Activated CD8-positive, alpha-beta T cell treated with anti-CD3 and anti-CD28 coated beads, Interleukin-2, amount 10 ng/mL, durations not matched to agents 7 days and 5 days (primary cell): ENCODE measurements around the gene SPATA13. TPM values are rescaled to one million over a fixed set of nuclear protein-coding genes. Genes with fewer than 3 reads are reported as not detected.

Experiments
- ATAC-seq: fragments of 150-1000 bp; cut with Tn5 transposase; one replicate; pipeline ENCODE4 v1.10.0; 2021; ENCODE audit warnings: moderate library complexity
- CTCF ChIA-PET: fragments of 350-600 bp; sonication (Branson Sonifier 250); formaldehyde crosslinking; loops from one replicate; lab custom pipeline; 2021; ENCODE audit warnings: antibody characterized with exemption; lab: Charles Lee
- POLR2A ChIA-PET: fragments of 350-600 bp; sonication (Branson Sonifier 250); formaldehyde crosslinking; loops from one replicate; lab custom pipeline; 2021; ENCODE audit warnings: antibody characterized with exemption; lab: Charles Lee
- DNase-seq: peaks from one replicate; pipeline ENCODE4 v3.0.0-alpha.2; 2020
- H3K27ac Mint-ChIP-seq: one replicate; pipeline ENCODE4 v1.8.0; 2021; ENCODE audit warnings: mild to moderate bottlenecking, mixed read lengths
- H3K27me3 Mint-ChIP-seq: one replicate; pipeline ENCODE4 v1.8.0; 2021; ENCODE audit warnings: low read depth, mixed read lengths
- H3K36me3 Mint-ChIP-seq: one replicate; pipeline ENCODE4 v1.8.0; 2021; ENCODE audit warnings: low read depth, mixed read lengths
- H3K4me1 Mint-ChIP-seq: one replicate; pipeline ENCODE4 v1.8.0; 2021; ENCODE audit warnings: low read depth, mixed read lengths
- H3K4me3 Mint-ChIP-seq: one replicate; pipeline ENCODE4 v1.8.0; 2021; ENCODE audit warnings: mild to moderate bottlenecking, mixed read lengths
- H3K9me3 Mint-ChIP-seq: one replicate; pipeline ENCODE4 v1.8.0; 2022; ENCODE audit warnings: mixed read lengths; ENCODE audit not compliant: insufficient read depth
- total RNA-seq, 2 experiments: library from RNA; stranded (reverse); gene quantifications; one replicate each; pipeline ENCODE4 v1.2.3, GENCODE V29; 2021

Gene SPATA13
- total RNA-seq, 2 experiments from 2014 or later, result 57.4 to 63.2 TPM

DNA sequence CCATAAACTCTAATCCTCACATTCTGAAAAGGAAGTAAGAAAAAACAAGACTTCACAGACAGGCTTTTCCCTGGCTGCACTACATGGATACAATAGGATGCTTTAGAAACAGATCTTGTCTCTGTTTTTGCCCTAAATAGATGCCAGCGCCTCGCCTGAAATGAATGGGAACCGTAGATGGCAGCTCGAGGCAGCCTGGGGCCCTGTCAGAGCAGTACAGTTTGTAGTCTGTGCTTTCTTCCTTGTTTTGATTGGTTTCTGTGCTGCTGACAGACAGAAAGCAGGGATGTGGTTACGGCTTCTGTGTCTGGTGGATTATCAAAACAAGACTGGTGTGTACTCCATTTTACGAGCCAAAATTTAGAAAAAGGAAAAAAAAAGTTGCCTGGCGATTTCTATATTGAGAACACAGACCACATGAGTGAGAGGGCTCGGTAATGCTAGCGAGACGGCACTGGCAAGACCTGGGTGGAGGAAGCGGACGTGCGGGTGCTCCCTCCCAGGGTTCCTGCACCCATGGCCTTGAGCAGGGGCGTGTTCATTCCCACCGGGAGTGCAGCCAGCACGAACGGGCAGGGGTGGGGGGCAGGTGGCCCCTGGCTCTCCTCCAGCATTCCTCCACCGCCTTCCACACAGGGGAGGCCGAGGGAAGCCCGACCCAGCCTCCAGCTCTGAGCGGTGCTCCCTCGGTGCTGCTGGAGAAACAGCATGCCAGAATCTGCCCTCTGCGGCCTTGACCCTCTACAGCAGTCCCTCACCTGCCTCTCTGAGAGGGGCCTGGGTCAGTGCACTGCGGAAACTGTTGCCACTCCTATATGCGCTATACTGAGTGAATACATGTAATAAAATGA, 111.3 kb downstream of the SPATA13 start:
- Mint-ChIP-seq H3K27me3 (no peaks in the 10 kb centered on the region), H3K4me1 (peaks cover 90% of the 10 kb centered on the region), H3K27ac (peak overlapping the region; percentile 96), H3K36me3 (peaks cover 50% of the 10 kb centered on the region), H3K4me3 (peak overlapping the region; percentile 84), H3K9me3 (no peaks in the 10 kb centered on the region)
- ATAC-seq (peak; percentile 74), DNase-seq (peak; percentile 84)
- CTCF ChIA-PET, result interaction anchor here (1.2 to 8.2 kb wide), 7 partner anchors 11 to 219 kb away, joined by 4 to 81 read pairs (median 7); no protein-coding TSS in a partner anchor
- POLR2A ChIA-PET, result interaction anchor here (1.0 to 12.1 kb wide), 7 partner anchors 11 to 312 kb away, joined by 3 to 312 read pairs (median 7); no protein-coding TSS in a partner anchor

DNA sequence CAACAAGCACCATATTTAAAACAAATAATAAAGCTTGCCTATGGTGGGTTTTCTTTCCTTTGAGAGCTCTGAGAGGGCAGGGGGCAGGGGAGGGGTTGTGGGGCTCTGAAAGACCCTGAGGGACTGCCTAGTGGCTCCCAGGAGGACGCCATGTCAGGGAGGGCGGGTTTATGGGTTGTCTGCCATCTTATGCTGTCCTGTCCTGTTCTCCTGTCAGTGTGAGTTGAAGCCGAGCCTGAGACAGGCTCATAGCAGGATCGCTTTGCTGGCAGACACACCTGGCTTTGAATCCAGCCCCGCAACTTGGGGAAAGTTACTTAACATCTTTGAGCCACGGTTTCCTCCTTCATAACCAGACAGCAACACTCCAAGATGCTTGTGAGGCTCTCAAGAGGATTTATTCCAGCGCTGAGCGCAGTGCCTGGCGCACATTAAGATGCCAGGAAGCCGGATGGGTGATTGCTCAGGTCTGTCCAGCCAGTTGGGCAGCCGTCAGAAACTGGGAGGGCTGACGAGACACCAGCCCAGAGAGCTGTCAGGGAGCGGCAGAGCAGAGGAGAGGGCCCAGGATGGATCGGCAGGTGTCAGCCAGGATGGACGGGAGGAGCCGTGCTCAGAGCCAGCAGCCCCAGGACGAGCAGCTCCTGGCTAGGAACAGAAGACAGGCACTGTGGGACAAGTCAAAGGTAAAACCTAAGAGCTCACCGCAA, 112.1 kb downstream of the SPATA13 start:
- Mint-ChIP-seq H3K27me3 (no peaks in the 10 kb centered on the region), H3K4me3 (peak overlapping the region; percentile 84), H3K27ac (peak overlapping the region; percentile 96), H3K36me3 (peaks cover 46% of the 10 kb centered on the region), H3K4me1 (peaks cover 90% of the 10 kb centered on the region), H3K9me3 (no peaks in the 10 kb centered on the region)
- CTCF ChIA-PET, result interaction anchor here (1.2 to 3.3 kb wide), 5 partner anchors 11 to 44 kb away, joined by 4 to 26 read pairs (median 11); no protein-coding TSS in a partner anchor
- peak; percentile 37 for DNase-seq
- no peak for ATAC-seq
- POLR2A ChIA-PET, result interaction anchor here (1.3 to 12.1 kb wide), 4 partner anchors 8 to 19 kb away, joined by 3 to 312 read pairs (median 10); no protein-coding TSS in a partner anchor

GRCh38 chr13:24273926-24274325, 113.4 kb downstream of the SPATA13 start:
- Mint-ChIP-seq H3K4me1 (peaks cover 88% of the 10 kb centered on the region), H3K36me3 (peaks cover 44% of the 10 kb centered on the region), H3K4me3 (no peak overlapping the region), H3K9me3 (no peaks in the 10 kb centered on the region), H3K27me3 (no peaks in the 10 kb centered on the region), H3K27ac (peak overlapping the region; percentile 96)
- ChIA-PET CTCF (interaction anchor here (1.1 to 3.3 kb wide), 6 partner anchors 10 to 45 kb away, joined by 4 to 26 read pairs (median 10); no protein-coding TSS in a partner anchor), POLR2A (interaction anchor here (0.8 to 12.1 kb wide), 6 partner anchors 9 to 40 kb away, joined by 3 to 312 read pairs (median 5); no protein-coding TSS in a partner anchor)
- DNase-seq (no peak), ATAC-seq (no peak)

DNA sequence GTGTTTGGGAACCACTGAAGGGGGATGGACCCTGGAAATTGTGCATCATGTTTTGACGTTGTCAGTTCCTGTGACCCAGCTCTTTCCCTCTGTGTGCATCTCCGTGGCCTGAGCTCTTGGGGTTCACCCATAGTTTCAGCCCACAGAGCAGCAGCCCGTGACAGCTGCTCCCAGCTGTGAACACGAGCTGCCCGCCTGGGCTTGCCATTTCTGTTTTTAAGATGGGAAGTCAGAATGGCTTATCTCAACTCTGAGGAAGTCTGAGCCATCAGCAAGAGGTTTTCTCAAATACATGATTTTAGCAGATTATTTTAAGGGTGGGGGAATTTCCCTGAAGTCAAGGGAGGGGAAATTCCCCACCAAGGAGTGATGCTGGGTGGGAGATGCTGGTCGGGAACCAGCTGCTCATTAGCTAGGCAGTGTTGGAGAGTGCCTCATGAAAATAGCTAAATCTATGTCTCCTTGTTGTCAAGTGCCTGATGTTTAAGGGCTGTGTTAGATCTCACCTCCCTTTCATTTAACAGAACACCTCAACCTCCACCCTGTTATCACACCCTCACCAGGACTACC, 114.0 kb downstream of the SPATA13 start:
- DNase-seq, result peak; percentile 69
- H3K36me3 Mint-ChIP-seq, result peaks cover 47% of the 10 kb centered on the region
- H3K4me1 Mint-ChIP-seq, result peaks cover 89% of the 10 kb centered on the region
- no peaks in the 10 kb centered on the region for H3K27me3 Mint-ChIP-seq
- H3K9me3 Mint-ChIP-seq, result no peaks in the 10 kb centered on the region
- POLR2A ChIA-PET, result interaction anchor here (0.6 to 12.1 kb wide), 7 partner anchors 10 to 41 kb away, joined by 3 to 312 read pairs (median 5); no protein-coding TSS in a partner anchor
- ATAC-seq, result peak; percentile 38
- CTCF ChIA-PET, result interaction anchor here (1.1 to 3.3 kb wide), 6 partner anchors 11 to 46 kb away, joined by 4 to 26 read pairs (median 10); no protein-coding TSS in a partner anchor
- peak overlapping the region; percentile 96 for H3K27ac Mint-ChIP-seq
- peak overlapping the region; percentile 55 for H3K4me3 Mint-ChIP-seq

DNA sequence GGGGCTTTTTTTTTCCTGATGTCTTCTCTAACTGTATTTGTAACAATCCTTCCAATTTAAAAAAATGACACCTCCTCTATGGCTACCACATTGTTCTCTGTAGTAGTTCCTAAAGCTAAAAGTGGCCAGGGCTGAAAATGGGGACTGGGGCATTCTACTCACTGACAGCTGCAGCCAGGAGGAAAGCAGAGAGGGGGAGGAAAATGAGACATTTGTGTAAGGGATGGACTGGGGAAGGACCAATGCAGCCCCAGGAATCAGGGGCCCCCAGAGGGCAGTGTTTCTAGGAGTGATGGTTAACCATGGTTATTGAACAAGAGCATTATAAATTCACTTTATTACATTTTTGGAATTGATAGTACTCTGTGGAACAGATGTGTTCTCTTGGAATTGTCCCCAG, 114.5 kb downstream of the SPATA13 start:
- no peak for DNase-seq
- Mint-ChIP-seq H3K36me3 (peaks cover 52% of the 10 kb centered on the region), H3K4me1 (peaks cover 89% of the 10 kb centered on the region), H3K4me3 (no peak overlapping the region), H3K9me3 (no peaks in the 10 kb centered on the region), H3K27me3 (no peaks in the 10 kb centered on the region), H3K27ac (peak overlapping the region; percentile 96)
- CTCF ChIA-PET, result interaction anchor here (1.6 to 3.3 kb wide), 4 partner anchors 11 to 47 kb away, joined by 8 to 26 read pairs (median 15); no protein-coding TSS in a partner anchor
- POLR2A ChIA-PET, result interaction anchor here (1.5 to 12.1 kb wide), 3 partner anchors 10 to 21 kb away, joined by 5 to 312 read pairs (median 15); no protein-coding TSS in a partner anchor
- no peak for ATAC-seq

DNA sequence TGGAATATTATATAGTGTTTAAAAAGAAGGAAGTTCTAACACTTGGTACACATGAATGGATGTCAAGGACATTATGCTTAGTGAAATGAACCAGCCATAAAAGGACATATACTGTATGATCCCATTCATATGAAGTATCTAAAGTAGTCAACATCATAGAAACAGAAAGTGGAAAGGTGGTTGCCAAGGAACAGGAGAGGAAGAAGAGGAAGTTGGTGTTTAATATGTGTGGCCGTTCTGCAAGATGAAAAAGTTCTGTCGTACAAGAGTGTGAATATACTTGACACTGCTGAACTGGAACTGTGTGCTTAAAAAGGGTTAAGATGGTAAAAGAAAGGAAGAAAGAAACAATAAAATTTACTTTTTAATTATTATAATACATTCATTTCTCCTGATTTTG, 115.8 kb downstream of the SPATA13 start:
- Mint-ChIP-seq H3K4me3 (no peak overlapping the region), H3K27me3 (no peaks in the 10 kb centered on the region), H3K36me3 (peaks cover 50% of the 10 kb centered on the region), H3K4me1 (peaks cover 80% of the 10 kb centered on the region), H3K27ac (peak overlapping the region; percentile 69), H3K9me3 (no peaks in the 10 kb centered on the region)
- ATAC-seq (peak; percentile 16), DNase-seq (no peak)
- ChIA-PET CTCF (interaction anchor here (0.9 kb wide), 1 partner anchor 21 kb away, joined by 3 read pairs; no protein-coding TSS in a partner anchor), POLR2A (no interaction called here)

GRCh38 chr13:24276861-24277260, 116.3 kb downstream of the SPATA13 start:
- Mint-ChIP-seq H3K27me3 (no peaks in the 10 kb centered on the region), H3K4me1 (peaks cover 77% of the 10 kb centered on the region), H3K9me3 (no peaks in the 10 kb centered on the region), H3K36me3 (peaks cover 47% of the 10 kb centered on the region), H3K27ac (peak overlapping the region; percentile 4), H3K4me3 (no peak overlapping the region)
- ChIA-PET CTCF (no interaction called here), POLR2A (no interaction called here)
- DNase-seq (no peak), ATAC-seq (no peak)

DNA sequence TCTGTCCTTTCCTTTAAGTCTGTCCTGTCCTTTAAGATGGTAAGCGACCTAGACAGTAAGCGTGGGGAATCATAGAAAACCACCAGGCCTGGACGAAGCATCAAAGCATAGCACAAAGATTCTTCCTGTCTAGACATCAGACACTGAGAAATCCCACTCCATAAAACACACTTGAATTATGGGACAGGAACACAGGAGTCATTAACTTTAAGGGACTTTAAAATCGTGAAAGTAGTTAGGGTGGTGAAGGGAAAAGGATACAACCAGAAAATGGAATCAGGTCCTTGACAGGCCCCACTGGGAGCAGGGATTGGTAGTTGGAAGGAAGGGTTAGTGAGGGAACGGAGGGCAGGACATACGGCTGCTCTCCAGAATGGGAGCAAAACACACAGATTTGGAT, 117.2 kb downstream of the SPATA13 start:
- H3K4me1 Mint-ChIP-seq, result peaks cover 70% of the 10 kb centered on the region
- H3K36me3 Mint-ChIP-seq, result peaks cover 47% of the 10 kb centered on the region
- peak overlapping the region; percentile 53 for H3K27ac Mint-ChIP-seq
- ATAC-seq (no peak), DNase-seq (no peak)
- CTCF ChIA-PET, result interaction anchor here (1.0 kb wide), 1 partner anchor 422 kb away, joined by 3 read pairs; no protein-coding TSS in a partner anchor
- no peak overlapping the region for H3K4me3 Mint-ChIP-seq
- H3K9me3 Mint-ChIP-seq, result no peaks in the 10 kb centered on the region
- no peaks in the 10 kb centered on the region for H3K27me3 Mint-ChIP-seq
- POLR2A ChIA-PET, result interaction anchor here (0.8 to 0.9 kb wide), 2 partner anchors 12 to 26 kb away, joined by 3 to 4 read pairs; no protein-coding TSS in a partner anchor

GRCh38 chr13:24279327-24280110, 119.0 kb downstream of the SPATA13 start:
- ChIA-PET CTCF (no interaction called here), POLR2A (no interaction called here)
- peak overlapping the region; percentile 76 for H3K27ac Mint-ChIP-seq
- no peak for DNase-seq
- no peaks in the 10 kb centered on the region for H3K9me3 Mint-ChIP-seq
- peaks cover 45% of the 10 kb centered on the region for H3K36me3 Mint-ChIP-seq
- H3K4me1 Mint-ChIP-seq, result peaks cover 52% of the 10 kb centered on the region
- no peaks in the 10 kb centered on the region for H3K27me3 Mint-ChIP-seq
- ATAC-seq, result no peak
- H3K4me3 Mint-ChIP-seq, result no peak overlapping the region

DNA sequence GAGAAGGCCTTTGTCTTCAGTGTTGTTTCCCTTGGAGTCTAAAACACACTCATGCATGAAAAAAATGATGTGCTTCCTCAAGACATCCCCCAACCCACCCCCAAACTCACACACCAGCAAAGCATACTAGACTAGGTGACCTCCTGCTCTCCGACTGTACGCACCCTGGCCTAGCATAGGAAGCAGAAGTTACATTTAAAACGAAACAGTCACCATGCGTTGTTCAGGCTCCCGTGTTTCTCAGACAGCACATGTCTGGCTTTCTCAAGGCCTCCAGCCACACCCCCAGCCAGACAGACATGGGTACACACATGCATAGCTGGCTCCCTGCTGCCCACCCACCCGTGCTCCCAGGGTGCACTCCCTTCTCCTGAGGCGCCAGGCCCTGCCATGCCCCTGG, 120.2 kb downstream of the SPATA13 start:
- Mint-ChIP-seq H3K27me3 (no peaks in the 10 kb centered on the region), H3K27ac (no peak overlapping the region), H3K36me3 (peaks cover 49% of the 10 kb centered on the region), H3K9me3 (no peaks in the 10 kb centered on the region), H3K4me1 (peaks cover 40% of the 10 kb centered on the region), H3K4me3 (no peak overlapping the region)
- DNase-seq (no peak), ATAC-seq (no peak)
- POLR2A ChIA-PET, result no interaction called here
- CTCF ChIA-PET, result no interaction called here
